AG09319 (cell line): ENCODE data around the gene LUM.
A peak's percentile ranks its signal among the peaks of the same experiment; 100 is the strongest.

Source experiments
- DNase-seq: peaks from one replicate; pipeline ENCODE4 v3.0.0-alpha.2; 2010; ENCODE audit warnings: low read depth; ENCODE audit errors: extremely low read depth
- TF ChIP-seq, protein P1 (sequence below): IDR thresholded peaks from 2 replicates; pipeline ENCODE4 v1.5.1; 2011; ENCODE audit warnings: low read depth, mild to moderate bottlenecking, inconsistent platforms, low read length, moderate library complexity

The LUM gene

DNA sequence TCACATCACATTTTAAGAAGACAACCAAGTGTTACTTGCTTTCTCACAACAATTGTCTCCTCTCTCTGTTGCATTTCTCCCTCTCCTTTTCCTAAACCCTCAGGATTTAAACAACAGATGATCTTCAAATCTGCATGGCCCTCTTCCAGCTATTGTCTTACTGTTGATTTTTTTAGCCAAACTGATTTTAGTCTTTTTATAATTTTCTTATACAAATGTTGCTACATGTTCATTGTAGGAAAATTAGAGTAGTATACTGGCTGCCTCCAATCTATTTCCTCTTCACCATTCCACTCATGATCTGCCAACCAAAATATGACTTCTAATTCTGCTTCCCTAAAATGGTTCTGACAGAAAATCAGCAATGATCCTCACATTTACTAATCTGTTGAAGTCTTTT, 52.1 kb downstream of the LUM start:
- TF ChIP-seq, protein P1, sequence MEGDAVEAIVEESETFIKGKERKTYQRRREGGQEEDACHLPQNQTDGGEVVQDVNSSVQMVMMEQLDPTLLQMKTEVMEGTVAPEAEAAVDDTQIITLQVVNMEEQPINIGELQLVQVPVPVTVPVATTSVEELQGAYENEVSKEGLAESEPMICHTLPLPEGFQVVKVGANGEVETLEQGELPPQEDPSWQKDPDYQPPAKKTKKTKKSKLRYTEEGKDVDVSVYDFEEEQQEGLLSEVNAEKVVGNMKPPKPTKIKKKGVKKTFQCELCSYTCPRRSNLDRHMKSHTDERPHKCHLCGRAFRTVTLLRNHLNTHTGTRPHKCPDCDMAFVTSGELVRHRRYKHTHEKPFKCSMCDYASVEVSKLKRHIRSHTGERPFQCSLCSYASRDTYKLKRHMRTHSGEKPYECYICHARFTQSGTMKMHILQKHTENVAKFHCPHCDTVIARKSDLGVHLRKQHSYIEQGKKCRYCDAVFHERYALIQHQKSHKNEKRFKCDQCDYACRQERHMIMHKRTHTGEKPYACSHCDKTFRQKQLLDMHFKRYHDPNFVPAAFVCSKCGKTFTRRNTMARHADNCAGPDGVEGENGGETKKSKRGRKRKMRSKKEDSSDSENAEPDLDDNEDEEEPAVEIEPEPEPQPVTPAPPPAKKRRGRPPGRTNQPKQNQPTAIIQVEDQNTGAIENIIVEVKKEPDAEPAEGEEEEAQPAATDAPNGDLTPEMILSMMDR = no peak
- DNase-seq = no peak

DNA sequence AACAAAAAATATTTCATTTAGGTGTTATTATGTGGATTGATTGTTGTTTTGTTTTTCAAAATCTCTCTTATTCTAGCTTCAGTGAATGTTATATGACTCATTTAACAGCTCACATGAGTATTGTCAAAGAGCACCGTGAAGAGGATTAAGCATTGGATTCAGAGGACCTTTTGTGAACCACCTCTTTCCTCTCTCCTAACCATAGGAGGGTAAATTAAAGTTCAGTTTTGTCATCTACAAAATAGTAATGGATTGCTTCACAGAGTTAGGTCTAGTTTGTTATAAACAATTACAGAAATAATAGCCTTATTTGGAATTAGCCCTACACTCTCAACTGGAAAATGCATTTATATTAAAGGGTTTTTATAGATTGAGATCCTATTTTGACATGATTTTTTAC, 52.5 kb downstream of the LUM start:
- DNase-seq = no peak
- TF ChIP-seq, protein P1 = no peak

DNA sequence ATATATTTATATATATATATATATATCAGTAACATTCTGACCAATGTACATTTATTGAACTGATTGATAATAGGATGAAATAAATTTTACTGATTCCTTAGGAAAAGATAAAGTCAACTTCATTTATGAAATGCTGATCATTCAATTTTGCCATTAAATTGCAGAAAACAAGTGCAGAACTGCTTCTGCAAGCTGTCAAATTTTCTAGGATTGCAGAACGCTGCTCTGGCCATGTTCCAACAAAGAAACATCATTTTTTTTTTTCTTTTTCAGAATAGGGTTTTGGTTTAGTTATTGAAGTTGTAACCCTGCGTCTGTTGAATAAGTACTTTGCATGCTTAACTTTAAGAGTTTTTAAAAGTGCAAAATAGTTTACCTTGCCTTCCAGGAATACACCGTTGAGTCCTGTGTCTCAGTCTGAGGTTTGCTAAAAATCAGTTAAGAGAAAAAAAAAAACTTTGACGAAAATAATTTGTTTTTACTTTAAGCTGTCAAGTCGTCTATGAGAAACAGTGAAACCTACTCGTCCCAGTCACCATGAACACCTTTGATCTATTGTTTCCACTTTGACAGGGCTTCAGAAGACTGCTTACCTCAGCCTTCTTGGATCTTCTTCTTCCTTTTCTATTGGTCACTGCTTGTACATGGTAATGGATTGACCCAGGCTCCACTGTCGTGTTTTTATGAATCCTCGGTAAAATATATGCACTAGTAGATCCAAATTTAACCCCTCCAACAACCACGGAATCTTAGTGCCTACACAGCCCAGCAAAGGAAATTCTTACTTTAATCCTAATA, 53.7 kb downstream of the LUM start, which contains the start of gene KERA:
Gene KERA, minus strand, starts transcription at position 657 of the 798 bp plus-strand sequence. CDS start 1,743 bp downstream, outside the sequence.
- DNase-seq = no peak
- TF ChIP-seq, protein P1 = no peak

DNA sequence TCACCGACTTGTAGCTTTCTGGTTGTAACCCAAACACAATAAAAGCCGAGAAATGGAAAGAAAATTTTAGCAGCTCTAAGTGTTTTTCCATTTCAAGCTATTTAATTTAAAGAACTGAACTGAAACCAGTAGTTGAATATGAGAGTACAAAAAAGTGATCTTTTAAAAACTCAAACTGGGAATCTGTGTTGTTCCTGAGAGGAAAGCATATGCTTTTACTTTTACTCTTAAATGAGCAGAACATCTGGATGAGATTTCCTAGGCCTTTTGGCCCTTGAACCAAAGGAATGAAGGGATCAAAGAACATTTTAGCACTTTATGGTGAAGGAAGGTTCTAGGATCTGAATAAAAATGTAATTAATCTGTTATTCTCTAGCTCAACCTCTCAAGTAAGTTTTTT, 54.8 kb downstream of the LUM start:
- TF ChIP-seq, protein P1 = no peak

DNA sequence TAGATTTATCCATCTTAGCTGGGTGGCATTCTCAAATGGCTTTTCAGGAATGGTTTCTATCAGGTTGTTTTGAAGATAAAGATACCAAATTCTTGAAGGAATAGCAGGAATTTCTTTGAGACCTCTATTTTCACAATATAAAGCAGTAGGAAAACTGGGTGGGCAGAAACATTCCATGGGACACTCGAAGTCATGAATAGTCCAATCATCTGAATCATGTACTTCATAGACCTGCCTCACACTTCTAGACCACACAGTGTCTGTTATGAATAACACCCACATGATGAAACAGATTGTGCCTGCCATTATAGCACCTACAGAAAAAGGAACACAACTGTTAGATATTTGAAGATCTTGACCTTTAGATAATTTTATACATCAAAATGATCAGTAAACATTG, 55.3 kb downstream of the LUM start:
- DNase-seq = no peak
- TF ChIP-seq, protein P1 = no peak

More for the DNA sequence above, 54.8 kb downstream of the LUM start:
- DNase-seq = no peak

DNA sequence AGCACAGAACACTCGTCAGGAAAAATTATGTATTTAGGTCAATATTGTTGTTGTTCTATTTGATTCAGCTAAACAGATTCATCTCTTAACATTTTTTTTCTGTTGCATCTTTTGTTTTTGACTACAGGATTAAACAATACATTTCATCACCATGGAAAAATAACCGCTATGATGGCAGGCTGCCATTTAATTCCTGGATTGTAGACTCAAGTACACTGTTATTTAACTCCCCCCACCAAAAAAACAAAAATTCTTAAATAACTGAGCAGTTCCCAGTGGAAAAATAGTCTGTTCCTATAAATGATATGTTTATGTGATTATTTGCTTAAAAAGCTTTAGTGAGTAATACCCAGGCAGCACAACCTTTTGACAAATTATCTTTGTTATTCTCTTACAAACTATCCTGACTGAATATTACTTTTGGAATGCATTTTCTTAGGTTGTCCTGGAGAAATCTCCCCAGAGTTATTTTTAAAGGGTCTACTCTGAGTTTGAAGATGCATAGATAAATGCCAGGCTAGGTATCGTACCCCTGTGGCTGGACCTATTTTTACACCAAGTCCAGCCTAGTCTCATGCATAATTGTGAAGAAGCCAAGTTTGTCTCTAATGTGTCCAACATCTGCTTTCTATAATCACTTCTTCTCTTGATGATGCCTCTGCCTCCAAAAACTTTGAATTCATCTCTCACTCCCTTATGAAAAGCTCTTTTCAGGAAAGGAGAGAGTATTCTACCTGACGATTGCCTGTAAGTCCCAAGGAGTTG, 57.2 kb downstream of the LUM start:
- peak; percentile 83 for DNase-seq

More for the DNA sequence above, 57.2 kb downstream of the LUM start:
- TF ChIP-seq, protein P1 = no peak
